Measurements from ENCODE around the gene ASXL2. TPM values are rescaled to one million over a fixed set of nuclear protein-coding genes. Genes with fewer than 3 reads are reported as not detected.

The ASXL2 gene
- total RNA-seq, 1 experiment from 2014 or later, result 32.7 TPM

DNA sequence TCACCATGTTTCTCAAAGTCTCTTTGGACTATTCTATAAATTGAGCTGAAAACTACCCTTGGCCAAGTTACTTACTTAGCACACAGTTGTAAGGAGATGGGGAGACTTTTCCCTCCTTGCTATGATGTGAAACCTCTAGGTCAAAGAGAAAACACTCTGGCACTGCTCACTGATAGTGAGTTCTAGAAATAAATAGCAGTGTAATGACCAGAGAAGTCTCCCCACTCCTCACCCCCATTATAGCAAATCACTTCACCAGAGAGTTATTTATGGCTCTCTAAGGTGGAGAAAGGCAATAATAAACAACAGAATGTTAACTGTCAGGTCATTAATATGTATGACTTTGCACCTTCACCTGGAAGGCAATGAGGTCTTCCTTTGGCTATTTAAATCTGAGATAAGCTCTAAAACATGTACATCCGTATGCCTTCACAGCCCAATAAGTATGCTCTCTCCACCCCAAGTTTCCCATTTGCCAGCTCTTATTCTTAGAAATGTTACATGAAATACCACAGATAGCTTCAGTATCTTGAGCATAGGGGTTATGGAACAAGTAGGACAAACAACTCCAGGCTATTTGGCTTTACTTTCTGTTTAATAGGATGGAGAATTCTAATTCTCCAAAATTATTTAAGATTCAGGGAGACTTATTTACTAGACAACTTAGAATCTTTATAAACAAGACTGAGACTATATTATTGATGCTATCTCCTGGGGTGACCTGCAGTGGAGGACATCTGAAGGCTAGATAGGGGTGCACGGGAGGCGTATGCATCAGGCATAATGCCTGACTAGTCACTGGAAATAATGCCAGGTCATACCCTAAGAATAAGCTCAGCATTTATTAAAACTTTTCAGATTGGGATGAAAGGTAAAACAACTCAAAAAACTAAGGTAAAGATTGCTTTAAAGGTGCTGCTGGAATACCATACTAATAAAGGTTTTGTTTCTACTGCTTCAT is 139.6 kb downstream of the ASXL2 start:
- no peaks in the 10 kb centered on the region for H3K27me3 ChIP-seq (ENCODE audit: insufficient read depth, low read length)
- no peaks in the 10 kb centered on the region for H4K20me1 ChIP-seq (ENCODE audit: control insufficient read depth, insufficient read depth, insufficient read length)
- H3K4me2 ChIP-seq (ENCODE audit: insufficient read depth, insufficient read length, low read length), result no peak overlapping the region
- H3K79me2 ChIP-seq (ENCODE audit: insufficient read depth, low read length), result no peaks in the 10 kb centered on the region
- no peak overlapping the region for H4K5ac ChIP-seq (ENCODE audit: insufficient read length, low read depth, low read length)
- no peak overlapping the region for H3K56ac ChIP-seq (ENCODE audit: insufficient read length, low read depth, low read length)
- no peaks in the 10 kb centered on the region for H3K23me2 ChIP-seq (ENCODE audit: insufficient read length, low read depth, low read length, poor library complexity, severe bottlenecking)
- no peak for DNase-seq
- H3K9me3 ChIP-seq (ENCODE audit: control insufficient read depth, low read depth, low read length), result no peaks in the 10 kb centered on the region
- WGBS (ENCODE audit: extremely low coverage, insufficient read length, low lambda C conversion rate), result no CpG with 5 or more reads among the region's 3 CpGs
- no peaks in the 10 kb centered on the region for H3K79me1 ChIP-seq (ENCODE audit: insufficient read depth, low read depth, low read length, poor library complexity, severe bottlenecking)
- no peaks in the 10 kb centered on the region; the same call in 1 of the 2 replicates for H3K4me1 ChIP-seq (ENCODE audit: insufficient read depth, low read length)
- no peak overlapping the region for H3K27ac ChIP-seq (ENCODE audit: insufficient read length, low read depth, low read length)
- no peak overlapping the region for H4K8ac ChIP-seq (replicated peaks; ENCODE audit: insufficient read length, low read depth, low read length)
- no peak overlapping the region for H2BK120ac ChIP-seq (ENCODE audit: low read depth, low read length, poor library complexity, severe bottlenecking)
- peaks cover 11 to 22% (median 13%) of the 10 kb centered on the region in 3 experiments for H3K36me3 Mint-ChIP-seq (ENCODE audit: insufficient read depth in 1 of 3, low read depth in 3 of 3)
- H2BK20ac ChIP-seq (ENCODE audit: low read depth, low read length, poor library complexity, severe bottlenecking), result no peak overlapping the region
- no peak overlapping the region for H3K4me3 Mint-ChIP-seq
- no peak overlapping the region for H2BK12ac ChIP-seq (ENCODE audit: insufficient read length, low read depth, low read length)
- H3K23ac ChIP-seq (ENCODE audit: insufficient read length, low read depth, low read length), result no peak overlapping the region
- no peak for TF ChIP-seq CTCF (conservative IDR thresholded peaks at IDR 0.05)
- no peak overlapping the region for H2AK5ac ChIP-seq (ENCODE audit: insufficient read length, low read length)
- H2AFZ ChIP-seq (ENCODE audit: low read length), result no peak overlapping the region
- H3T11ph ChIP-seq (ENCODE audit: low read length), result no peak overlapping the region
- peaks cover 54 to 61% of the 10 kb centered on the region in 2 experiments for H3K4me1 Mint-ChIP-seq
- no peaks in the 10 kb centered on the region for H3K9me3 Mint-ChIP-seq
- no peak overlapping the region for H3K9ac ChIP-seq (ENCODE audit: extremely low read depth, insufficient read length, low read length)
- H2BK15ac ChIP-seq (ENCODE audit: low read depth, low read length), result no peak overlapping the region
- no peak overlapping the region for H3K14ac ChIP-seq (ENCODE audit: insufficient read depth, low read length)
- H3K4ac ChIP-seq (ENCODE audit: low read depth, low read length), result no peak overlapping the region
- no peaks in the 10 kb centered on the region for H3K27me3 Mint-ChIP-seq (ENCODE audit: low read depth)
- no peak overlapping the region for H4K91ac ChIP-seq (ENCODE audit: insufficient read length, low read depth, low read length)
- no peak overlapping the region for H3K18ac ChIP-seq (ENCODE audit: insufficient read length, low read depth, low read length)
- no peak overlapping the region for H2BK5ac ChIP-seq (ENCODE audit: insufficient read length, low read length)
- H3K27ac Mint-ChIP-seq, result no peak overlapping the region
